ENCODE measurements around the gene TSPAN13. TPM values are rescaled to one million over a fixed set of nuclear protein-coding genes. Genes with fewer than 3 reads are reported as not detected.

TSPAN13 gene
- polyA plus RNA-seq, 1 donor (not counting 4 experiments of a cell fraction or from before 2014, with no cell fraction given), result 21.6 TPM

DNA sequence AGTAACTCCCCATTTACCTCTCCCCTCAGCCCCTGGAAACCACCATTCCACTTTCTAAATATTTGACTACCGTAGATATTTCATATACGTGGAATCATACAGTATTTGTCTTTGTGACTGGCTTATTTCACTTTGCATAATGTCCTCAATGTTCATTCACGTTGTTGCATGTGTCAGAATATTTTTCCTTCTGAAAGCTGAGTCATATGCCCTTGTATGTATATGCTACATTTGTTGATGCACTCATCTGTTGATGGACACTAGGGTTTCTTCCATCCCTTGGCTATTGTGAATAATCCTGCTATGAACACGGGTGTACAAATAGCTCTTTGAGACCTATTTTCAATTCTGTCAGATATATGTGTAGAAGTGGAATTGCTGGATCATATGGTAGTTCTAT is 25.8 kb upstream of the TSPAN13 start:
- Histone ChIP-seq H4K20me1 (ENCODE audit: control insufficient read depth, extremely low read depth, insufficient read depth, low read length) (no peaks in the 10 kb centered on the region), H3K9ac (ENCODE audit: control insufficient read depth, extremely low read depth, insufficient read depth, low read length) (no peak overlapping the region), H3K79me2 (ENCODE audit: control insufficient read depth, insufficient read depth, low read length) (no peaks in the 10 kb centered on the region), H2AFZ (ENCODE audit: control insufficient read depth, low read length) (no peak overlapping the region), H3K36me3 (ENCODE audit: control insufficient read depth in 2 of 2, extremely low read depth in 1 of 2, insufficient read depth in 2 of 2, low read length in 2 of 2) (no peaks in the 10 kb centered on the region), H3K9me3 (ENCODE audit: control insufficient read depth, low read depth, low read length) (no peaks in the 10 kb centered on the region), H3K27ac (ENCODE audit: control insufficient read depth, insufficient read depth, low read length) (no peak overlapping the region), H3K4me3 (ENCODE audit: control insufficient read depth in 2 of 3, extremely low read depth in 1 of 3, insufficient read depth in 2 of 3, low read depth in 1 of 3, low read length in 3 of 3) (no peak overlapping the region), H3K4me1 (ENCODE audit: control insufficient read depth, extremely low read depth, insufficient read depth, low read length) (no peaks in the 10 kb centered on the region), H3K27me3 (ENCODE audit: control insufficient read depth, extremely low read depth, insufficient read depth, low read length) (no peaks in the 10 kb centered on the region), H3K9me1 (ENCODE audit: control insufficient read depth, extremely low read depth, insufficient read depth, low read length) (no peaks in the 10 kb centered on the region), H3K4me2 (ENCODE audit: control insufficient read depth, extremely low read depth, insufficient read depth, low read depth, low read length) (no peak overlapping the region)
- dilution Hi-C loops (cut with MboI; ENCODE audit: extremely low pct_ligation_motif_present, low sequenced_read_pairs), result no loop called here
- FAIRE-seq (no peak), DNase-seq (ENCODE audit: low read depth, low spot score) (no peak)
- TF ChIP-seq EZH2 (IDR thresholded peaks at IDR 0.05; ENCODE audit: low read length), result no peak
- TF ChIP-seq, protein P1, sequence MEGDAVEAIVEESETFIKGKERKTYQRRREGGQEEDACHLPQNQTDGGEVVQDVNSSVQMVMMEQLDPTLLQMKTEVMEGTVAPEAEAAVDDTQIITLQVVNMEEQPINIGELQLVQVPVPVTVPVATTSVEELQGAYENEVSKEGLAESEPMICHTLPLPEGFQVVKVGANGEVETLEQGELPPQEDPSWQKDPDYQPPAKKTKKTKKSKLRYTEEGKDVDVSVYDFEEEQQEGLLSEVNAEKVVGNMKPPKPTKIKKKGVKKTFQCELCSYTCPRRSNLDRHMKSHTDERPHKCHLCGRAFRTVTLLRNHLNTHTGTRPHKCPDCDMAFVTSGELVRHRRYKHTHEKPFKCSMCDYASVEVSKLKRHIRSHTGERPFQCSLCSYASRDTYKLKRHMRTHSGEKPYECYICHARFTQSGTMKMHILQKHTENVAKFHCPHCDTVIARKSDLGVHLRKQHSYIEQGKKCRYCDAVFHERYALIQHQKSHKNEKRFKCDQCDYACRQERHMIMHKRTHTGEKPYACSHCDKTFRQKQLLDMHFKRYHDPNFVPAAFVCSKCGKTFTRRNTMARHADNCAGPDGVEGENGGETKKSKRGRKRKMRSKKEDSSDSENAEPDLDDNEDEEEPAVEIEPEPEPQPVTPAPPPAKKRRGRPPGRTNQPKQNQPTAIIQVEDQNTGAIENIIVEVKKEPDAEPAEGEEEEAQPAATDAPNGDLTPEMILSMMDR (optimal IDR thresholded peaks at IDR 0.05 in 1 of 3, IDR thresholded peaks at IDR 0.05 in 1 of 3, conservative IDR thresholded peaks at IDR 0.05 in 1 of 3; ENCODE audit: extremely low read depth in 1 of 3, insufficient read depth in 2 of 3, low read length in 3 of 3), result no peak

DNA sequence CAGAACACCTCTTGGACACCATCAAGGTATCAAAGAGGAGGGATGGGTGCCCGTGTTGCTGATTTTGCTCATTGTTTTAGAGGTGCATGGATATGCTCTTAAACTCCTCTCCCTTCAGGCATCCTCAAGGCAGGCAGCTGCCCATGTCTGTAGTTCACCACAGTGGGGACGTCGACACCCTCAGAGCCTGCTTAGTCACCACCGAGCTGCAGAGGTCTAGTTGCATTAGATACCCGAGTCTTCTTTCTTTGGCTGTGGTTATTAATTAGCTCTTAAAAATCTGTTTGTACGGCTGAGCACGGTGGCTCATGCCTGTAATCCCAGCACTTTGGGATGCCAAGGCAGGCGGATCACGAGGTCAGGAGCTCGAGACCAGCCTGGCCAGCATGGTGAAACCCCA is 24.7 kb upstream of the TSPAN13 start:
- no peaks in the 10 kb centered on the region for H3K79me2 ChIP-seq (ENCODE audit: control insufficient read depth, insufficient read depth, low read length)
- no peaks in the 10 kb centered on the region for H3K36me3 ChIP-seq (ENCODE audit: control insufficient read depth in 2 of 2, extremely low read depth in 1 of 2, insufficient read depth in 2 of 2, low read length in 2 of 2)
- no peak overlapping the region for H3K4me3 ChIP-seq (ENCODE audit: control insufficient read depth in 2 of 3, extremely low read depth in 1 of 3, insufficient read depth in 2 of 3, low read depth in 1 of 3, low read length in 3 of 3)
- TF ChIP-seq, protein P1 (optimal IDR thresholded peaks at IDR 0.05 in 1 of 3, IDR thresholded peaks at IDR 0.05 in 1 of 3, conservative IDR thresholded peaks at IDR 0.05 in 1 of 3; ENCODE audit: extremely low read depth in 1 of 3, insufficient read depth in 2 of 3, low read length in 3 of 3), result no peak
- TF ChIP-seq EZH2 (IDR thresholded peaks at IDR 0.05; ENCODE audit: low read length), result no peak
- H3K9me1 ChIP-seq (ENCODE audit: control insufficient read depth, extremely low read depth, insufficient read depth, low read length), result no peaks in the 10 kb centered on the region
- H3K4me2 ChIP-seq (ENCODE audit: control insufficient read depth, extremely low read depth, insufficient read depth, low read depth, low read length), result no peak overlapping the region
- H3K4me1 ChIP-seq (ENCODE audit: control insufficient read depth, extremely low read depth, insufficient read depth, low read length), result no peaks in the 10 kb centered on the region
- no peaks in the 10 kb centered on the region for H4K20me1 ChIP-seq (ENCODE audit: control insufficient read depth, extremely low read depth, insufficient read depth, low read length)
- no peaks in the 10 kb centered on the region for H3K27me3 ChIP-seq (ENCODE audit: control insufficient read depth, extremely low read depth, insufficient read depth, low read length)
- no peak overlapping the region for H3K9ac ChIP-seq (ENCODE audit: control insufficient read depth, extremely low read depth, insufficient read depth, low read length)
- DNase-seq (ENCODE audit: low read depth, low spot score) (no peak), FAIRE-seq (no peak)
- no peaks in the 10 kb centered on the region for H3K9me3 ChIP-seq (ENCODE audit: control insufficient read depth, low read depth, low read length)
- H3K27ac ChIP-seq (ENCODE audit: control insufficient read depth, insufficient read depth, low read length), result no peak overlapping the region
- dilution Hi-C loops (cut with MboI; ENCODE audit: extremely low pct_ligation_motif_present, low sequenced_read_pairs), result no loop called here
- no peak overlapping the region for H2AFZ ChIP-seq (ENCODE audit: control insufficient read depth, low read length)
